22Rv1 (cell line): Measurements from ENCODE around the gene RAD51B.

Experiments
- CTCF ChIP-seq: fragments of 450-650 bp; IDR thresholded peaks from 2 replicates; pipeline ENCODE4 v1.5.1; 2017; ENCODE audit warnings: mild to moderate bottlenecking
- ZFX ChIP-seq: fragments of 450-650 bp; IDR thresholded peaks from 2 replicates; pipeline ENCODE4 v1.6.1; 2017; ENCODE audit warnings: antibody characterized with exemption, borderline replicate concordance

- TF ChIP-seq CTCF = no peak
- TF ChIP-seq ZFX = no peak
Observed at GRCh38 chr14:68192935-68193334, 373.4 kb downstream of the RAD51B start.
